ENCODE results near the gene ADAMTS9.

Gene ADAMTS9

GRCh38 chr3:64617610-64618009, 70.2 kb downstream of the ADAMTS9 start:
- no peak overlapping the region for H3K27ac ChIP-seq (ENCODE audit: low read depth, low read length)
- H3K4me1 ChIP-seq (ENCODE audit: control insufficient read depth, insufficient read depth, low read length, unreplicated experiment) = no peaks in the 10 kb centered on the region
- no peaks in the 10 kb centered on the region for H3K79me2 ChIP-seq (ENCODE audit: control insufficient read depth, insufficient read depth, low read length, unreplicated experiment)
- H3K36me3 ChIP-seq (ENCODE audit: insufficient read depth, low read length) = no peaks in the 10 kb centered on the region
- no peak overlapping the region for H3K4me3 ChIP-seq (ENCODE audit: low read depth, low read length)
- H3K27me3 ChIP-seq (ENCODE audit: insufficient read depth, low read length) = no peaks in the 10 kb centered on the region
- H2AFZ ChIP-seq (ENCODE audit: low read length, unreplicated experiment) = no peak overlapping the region

- H3K36me3 ChIP-seq (ENCODE audit: insufficient read depth, low read length) = no peaks in the 10 kb centered on the region
- no peaks in the 10 kb centered on the region for H3K27me3 ChIP-seq (ENCODE audit: insufficient read depth, low read length)
- no peak overlapping the region for H3K27ac ChIP-seq (ENCODE audit: low read depth, low read length)
- H3K4me1 ChIP-seq (ENCODE audit: control insufficient read depth, insufficient read depth, low read length, unreplicated experiment) = no peaks in the 10 kb centered on the region
- no peaks in the 10 kb centered on the region for H3K79me2 ChIP-seq (ENCODE audit: control insufficient read depth, insufficient read depth, low read length, unreplicated experiment)
- H3K4me3 ChIP-seq (ENCODE audit: low read depth, low read length) = no peak overlapping the region
- H2AFZ ChIP-seq (ENCODE audit: low read length, unreplicated experiment) = no peak overlapping the region
Measured at GRCh38 chr3:64616953-64617352, 70.8 kb downstream of the ADAMTS9 start.

- no peaks in the 10 kb centered on the region for H3K4me1 ChIP-seq (ENCODE audit: control insufficient read depth, insufficient read depth, low read length, unreplicated experiment)
- H2AFZ ChIP-seq (ENCODE audit: low read length, unreplicated experiment) = no peak overlapping the region
- H3K36me3 ChIP-seq (ENCODE audit: insufficient read depth, low read length) = no peaks in the 10 kb centered on the region
- H3K27ac ChIP-seq (ENCODE audit: low read depth, low read length) = no peak overlapping the region
- H3K4me3 ChIP-seq (ENCODE audit: low read depth, low read length) = no peak overlapping the region
- no peaks in the 10 kb centered on the region for H3K79me2 ChIP-seq (ENCODE audit: control insufficient read depth, insufficient read depth, low read length, unreplicated experiment)
- H3K27me3 ChIP-seq (ENCODE audit: insufficient read depth, low read length) = no peaks in the 10 kb centered on the region
Measured at GRCh38 chr3:64612916-64613526, 74.8 kb downstream of the ADAMTS9 start.

GRCh38 chr3:64612082-64612860, 75.5 kb downstream of the ADAMTS9 start:
- Histone ChIP-seq H3K79me2 (ENCODE audit: control insufficient read depth, insufficient read depth, low read length, unreplicated experiment) (no peaks in the 10 kb centered on the region), H3K4me3 (ENCODE audit: low read depth, low read length) (no peak overlapping the region), H3K36me3 (ENCODE audit: insufficient read depth, low read length) (no peaks in the 10 kb centered on the region), H3K27ac (ENCODE audit: low read depth, low read length) (no peak overlapping the region), H3K4me1 (ENCODE audit: control insufficient read depth, insufficient read depth, low read length, unreplicated experiment) (no peaks in the 10 kb centered on the region), H3K27me3 (ENCODE audit: insufficient read depth, low read length) (no peaks in the 10 kb centered on the region), H2AFZ (ENCODE audit: low read length, unreplicated experiment) (no peak overlapping the region)

- Histone ChIP-seq H3K4me3 (ENCODE audit: low read depth, low read length) (no peak overlapping the region), H3K36me3 (ENCODE audit: insufficient read depth, low read length) (no peaks in the 10 kb centered on the region), H2AFZ (ENCODE audit: low read length, unreplicated experiment) (no peak overlapping the region), H3K27ac (ENCODE audit: low read depth, low read length) (no peak overlapping the region), H3K27me3 (ENCODE audit: insufficient read depth, low read length) (no peaks in the 10 kb centered on the region), H3K4me1 (ENCODE audit: control insufficient read depth, insufficient read depth, low read length, unreplicated experiment) (no peaks in the 10 kb centered on the region), H3K79me2 (ENCODE audit: control insufficient read depth, insufficient read depth, low read length, unreplicated experiment) (no peaks in the 10 kb centered on the region)
Measured at GRCh38 chr3:64608741-64609140, 79.1 kb downstream of the ADAMTS9 start.

GRCh38 chr3:64607032-64607551, 80.7 kb downstream of the ADAMTS9 start:
- H3K79me2 ChIP-seq (ENCODE audit: control insufficient read depth, insufficient read depth, low read length, unreplicated experiment) = no peaks in the 10 kb centered on the region
- H2AFZ ChIP-seq (ENCODE audit: low read length, unreplicated experiment) = no peak overlapping the region
- H3K4me3 ChIP-seq (ENCODE audit: low read depth, low read length) = no peak overlapping the region
- no peaks in the 10 kb centered on the region for H3K36me3 ChIP-seq (ENCODE audit: insufficient read depth, low read length)
- H3K27me3 ChIP-seq (ENCODE audit: insufficient read depth, low read length) = no peaks in the 10 kb centered on the region
- H3K27ac ChIP-seq (ENCODE audit: low read depth, low read length) = no peak overlapping the region
- no peaks in the 10 kb centered on the region for H3K4me1 ChIP-seq (ENCODE audit: control insufficient read depth, insufficient read depth, low read length, unreplicated experiment)

- H3K4me1 ChIP-seq (ENCODE audit: control insufficient read depth, insufficient read depth, low read length, unreplicated experiment) = no peaks in the 10 kb centered on the region
- no peak overlapping the region for H2AFZ ChIP-seq (ENCODE audit: low read length, unreplicated experiment)
- no peaks in the 10 kb centered on the region for H3K27me3 ChIP-seq (ENCODE audit: insufficient read depth, low read length)
- no peak overlapping the region for H3K27ac ChIP-seq (ENCODE audit: low read depth, low read length)
- no peak overlapping the region for H3K4me3 ChIP-seq (ENCODE audit: low read depth, low read length)
- no peaks in the 10 kb centered on the region for H3K36me3 ChIP-seq (ENCODE audit: insufficient read depth, low read length)
- H3K79me2 ChIP-seq (ENCODE audit: control insufficient read depth, insufficient read depth, low read length, unreplicated experiment) = no peaks in the 10 kb centered on the region
Measured at GRCh38 chr3:64604313-64604712, 83.5 kb downstream of the ADAMTS9 start.

- Histone ChIP-seq H3K27ac (ENCODE audit: low read depth, low read length) (no peak overlapping the region), H3K4me3 (ENCODE audit: low read depth, low read length) (no peak overlapping the region), H3K4me1 (ENCODE audit: control insufficient read depth, insufficient read depth, low read length, unreplicated experiment) (no peaks in the 10 kb centered on the region), H3K27me3 (ENCODE audit: insufficient read depth, low read length) (peaks cover 3% of the 10 kb centered on the region; the same call in 1 of the 2 replicates), H3K79me2 (ENCODE audit: control insufficient read depth, insufficient read depth, low read length, unreplicated experiment) (no peaks in the 10 kb centered on the region), H3K36me3 (ENCODE audit: insufficient read depth, low read length) (no peaks in the 10 kb centered on the region), H2AFZ (ENCODE audit: low read length, unreplicated experiment) (no peak overlapping the region)
Measured at GRCh38 chr3:64601824-64602223, 86.0 kb downstream of the ADAMTS9 start.

- peaks cover 3% of the 10 kb centered on the region; the same call in 1 of the 2 replicates for H3K27me3 ChIP-seq (ENCODE audit: insufficient read depth, low read length)
- H3K4me1 ChIP-seq (ENCODE audit: control insufficient read depth, insufficient read depth, low read length, unreplicated experiment) = no peaks in the 10 kb centered on the region
- H3K4me3 ChIP-seq (ENCODE audit: low read depth, low read length) = no peak overlapping the region
- H3K27ac ChIP-seq (ENCODE audit: low read depth, low read length) = no peak overlapping the region
- no peak overlapping the region for H2AFZ ChIP-seq (ENCODE audit: low read length, unreplicated experiment)
- no peaks in the 10 kb centered on the region for H3K36me3 ChIP-seq (ENCODE audit: insufficient read depth, low read length)
- H3K79me2 ChIP-seq (ENCODE audit: control insufficient read depth, insufficient read depth, low read length, unreplicated experiment) = no peaks in the 10 kb centered on the region
Measured at GRCh38 chr3:64600246-64600950, 87.4 kb downstream of the ADAMTS9 start.

- no peak overlapping the region for H3K27ac ChIP-seq (ENCODE audit: low read depth, low read length)
- H3K79me2 ChIP-seq (ENCODE audit: control insufficient read depth, insufficient read depth, low read length, unreplicated experiment) = no peaks in the 10 kb centered on the region
- H3K4me3 ChIP-seq (ENCODE audit: low read depth, low read length) = no peak overlapping the region
- H3K36me3 ChIP-seq (ENCODE audit: insufficient read depth, low read length) = no peaks in the 10 kb centered on the region
- H3K4me1 ChIP-seq (ENCODE audit: control insufficient read depth, insufficient read depth, low read length, unreplicated experiment) = peaks cover 3% of the 10 kb centered on the region
- peaks cover 3% of the 10 kb centered on the region; the same call in 1 of the 2 replicates for H3K27me3 ChIP-seq (ENCODE audit: insufficient read depth, low read length)
- H2AFZ ChIP-seq (ENCODE audit: low read length, unreplicated experiment) = no peak overlapping the region
Measured at GRCh38 chr3:64599651-64600050, 88.1 kb downstream of the ADAMTS9 start.
